Mesenchymal stem cell (in vitro differentiated cells and primary cell): ENCODE measurements around the gene LRRC51.
"Not testable (repeated sequence)": the region's sequence is repeated elsewhere in the genome, so short reads cannot be mapped to it uniquely, and the experiment has no call there.

ENCODE experiments used
- DNase-seq: peaks from one replicate; pipeline ENCODE4 v3.0.0-alpha.2; 2013
- H2AFZ ChIP-seq: one replicate; pipeline ENCODE4 v1.6.1; 2013; ENCODE audit warnings: low read depth, mild to moderate bottlenecking, control low read depth, inconsistent platforms, low read length, moderate library complexity
- H2AK5ac ChIP-seq: 2 replicates; pipeline ENCODE4 v1.6.1; 2013; ENCODE audit warnings: low read length, moderate library complexity, mild to moderate bottlenecking, inconsistent platforms; ENCODE audit not compliant: severe bottlenecking
- H2BK120ac ChIP-seq: one replicate; pipeline ENCODE4 v1.6.1; 2013; ENCODE audit warnings: low read depth, mild to moderate bottlenecking, inconsistent platforms, low read length, moderate library complexity
- H2BK12ac ChIP-seq, 2 experiments: one replicate each; pipeline ENCODE4 v1.6.1; 2013; ENCODE audit warnings: inconsistent platforms in 2 of 2, low read length in 2 of 2, mild to moderate bottlenecking in 2 of 2, moderate library complexity in 2 of 2, control low read depth in 1 of 2
- H2BK15ac ChIP-seq: one replicate; pipeline ENCODE4 v1.6.1; 2013; ENCODE audit warnings: mild to moderate bottlenecking, low read depth, inconsistent platforms; ENCODE audit not compliant: poor library complexity, severe bottlenecking
- H2BK5ac ChIP-seq: 2 replicates; pipeline ENCODE4 v1.6.1; 2013; ENCODE audit warnings: low read depth, mild to moderate bottlenecking, low read length, control low read depth, inconsistent platforms; ENCODE audit not compliant: poor library complexity, severe bottlenecking
- H3K14ac ChIP-seq, 2 experiments: one replicate each; pipeline ENCODE4 v1.6.1; 2013; ENCODE audit warnings: inconsistent platforms in 2 of 2, low read length in 2 of 2, control low read depth in 1 of 2, mild to moderate bottlenecking in 1 of 2, moderate library complexity in 1 of 2
- H3K18ac ChIP-seq, 2 experiments: one replicate each; pipeline ENCODE4 v1.6.1; 2013; ENCODE audit warnings: inconsistent platforms in 2 of 2, low read length in 2 of 2, control low read depth in 1 of 2, low read depth in 1 of 2, mild to moderate bottlenecking in 1 of 2
- H3K23ac ChIP-seq, 2 experiments: one replicate each; pipeline ENCODE4 v1.6.1; 2013; ENCODE audit warnings: inconsistent platforms in 2 of 2, low read length in 2 of 2, mild to moderate bottlenecking in 2 of 2, moderate library complexity in 2 of 2, control low read depth in 1 of 2
- H3K27ac ChIP-seq: 2 replicates; pipeline ENCODE4 v1.5.1; 2013; ENCODE audit warnings: mild to moderate bottlenecking, moderate library complexity, low read length, control low read depth, inconsistent platforms; ENCODE audit not compliant: poor library complexity, severe bottlenecking
- H3K27me3 ChIP-seq, 2 experiments: 2 replicates each; pipeline versions ENCODE4 v1.6.1 to v1.7.0; 2013; ENCODE audit warnings: low read length in 2 of 2, mild to moderate bottlenecking in 2 of 2, moderate library complexity in 2 of 2, control low read depth in 1 of 2, inconsistent platforms in 1 of 2; ENCODE audit not compliant: control insufficient read depth in 1 of 2, insufficient read depth in 1 of 2
- H3K36me3 ChIP-seq, 2 experiments: 2 replicates each; pipeline versions ENCODE4 v1.6.1 to v1.7.0; 2013; ENCODE audit warnings: low read length in 2 of 2, control low read depth in 1 of 2, inconsistent platforms in 1 of 2, low read depth in 1 of 2, mild to moderate bottlenecking in 1 of 2; ENCODE audit not compliant: insufficient read depth in 2 of 2, control insufficient read depth in 1 of 2
- H3K4ac ChIP-seq, 2 experiments: one replicate each; pipeline ENCODE4 v1.6.1; 2013; ENCODE audit warnings: inconsistent platforms in 2 of 2, low read length in 2 of 2, mild to moderate bottlenecking in 2 of 2, moderate library complexity in 2 of 2, control low read depth in 1 of 2, low read depth in 1 of 2
- H3K4me1 ChIP-seq: 2 replicates; pipeline ENCODE4 v1.6.1; 2013; ENCODE audit warnings: low read depth, low read length, control low read depth; ENCODE audit not compliant: control insufficient read depth, insufficient read depth
- H3K4me2 ChIP-seq: 2 replicates; pipeline ENCODE4 v1.6.1; 2013; ENCODE audit warnings: low read length, mild to moderate bottlenecking, inconsistent platforms; ENCODE audit not compliant: poor library complexity, severe bottlenecking
- H3K4me3 ChIP-seq, 2 experiments: 2 replicates each; pipeline versions ENCODE4 v1.5.1 to v1.7.0; 2013; ENCODE audit warnings: low read length in 2 of 2, mild to moderate bottlenecking in 2 of 2, control low read depth in 1 of 2, low read depth in 1 of 2; ENCODE audit not compliant: insufficient read depth in 1 of 2
- H3K79me1 ChIP-seq: replicated peaks from 2 replicates; pipeline ENCODE4 v1.6.1; 2013; ENCODE audit warnings: mild to moderate bottlenecking, control low read depth, low read length, inconsistent platforms; ENCODE audit not compliant: poor library complexity, severe bottlenecking
- H3K9ac ChIP-seq: 2 replicates; pipeline ENCODE4 v1.7.0; 2013; ENCODE audit warnings: mild to moderate bottlenecking, low read length, moderate library complexity
- H3K9me3 ChIP-seq: 2 replicates; pipeline ENCODE4 v1.7.0; 2013; ENCODE audit warnings: mild to moderate bottlenecking, low read length; ENCODE audit not compliant: control insufficient read depth
- H4K8ac ChIP-seq: one replicate; pipeline ENCODE4 v1.6.1; 2013; ENCODE audit warnings: inconsistent platforms, mild to moderate bottlenecking, low read length, moderate library complexity
- H4K91ac ChIP-seq: one replicate; pipeline ENCODE4 v1.6.1; 2013; ENCODE audit warnings: mild to moderate bottlenecking, low read length, inconsistent platforms
- WGBS: methylation state at CpG from one replicate; pipeline ENCODE4 v1.1.7; 2013; ENCODE audit warnings: mixed read lengths; 5-methylcytosine and 5-hydroxymethylcytosine counted together

Gene LRRC51

GRCh38 chr11:72127923-72128322, 47.3 kb downstream of the LRRC51 start:
- no peak overlapping the region for H3K4me3 ChIP-seq
- H2BK15ac ChIP-seq: no peak overlapping the region
- no peaks in the 10 kb centered on the region for H3K4me1 ChIP-seq
- no peak overlapping the region for H4K91ac ChIP-seq
- WGBS: 49% methylated on average over 2 of the region's 2 CpGs
- no peak overlapping the region for H3K23ac ChIP-seq
- H2BK120ac ChIP-seq: no peak overlapping the region
- H3K9me3 ChIP-seq: no peaks in the 10 kb centered on the region
- no peak overlapping the region for H3K14ac ChIP-seq
- H3K27ac ChIP-seq: no peak overlapping the region
- H4K8ac ChIP-seq: no peak overlapping the region
- DNase-seq: no peak
- no peaks in the 10 kb centered on the region for H3K36me3 ChIP-seq
- no peak overlapping the region for H3K9ac ChIP-seq
- H2BK12ac ChIP-seq: no peak overlapping the region
- H2AK5ac ChIP-seq: no peak overlapping the region
- H3K27me3 ChIP-seq: peaks cover 0 to under 1% of the 10 kb centered on the region in 2 experiments
- no peak overlapping the region for H3K4ac ChIP-seq
- H3K79me1 ChIP-seq: no peaks in the 10 kb centered on the region
- H2AFZ ChIP-seq: no peak overlapping the region
- no peak overlapping the region for H3K4me2 ChIP-seq
- H2BK5ac ChIP-seq: no peak overlapping the region
- H3K18ac ChIP-seq: no peak overlapping the region

DNA sequence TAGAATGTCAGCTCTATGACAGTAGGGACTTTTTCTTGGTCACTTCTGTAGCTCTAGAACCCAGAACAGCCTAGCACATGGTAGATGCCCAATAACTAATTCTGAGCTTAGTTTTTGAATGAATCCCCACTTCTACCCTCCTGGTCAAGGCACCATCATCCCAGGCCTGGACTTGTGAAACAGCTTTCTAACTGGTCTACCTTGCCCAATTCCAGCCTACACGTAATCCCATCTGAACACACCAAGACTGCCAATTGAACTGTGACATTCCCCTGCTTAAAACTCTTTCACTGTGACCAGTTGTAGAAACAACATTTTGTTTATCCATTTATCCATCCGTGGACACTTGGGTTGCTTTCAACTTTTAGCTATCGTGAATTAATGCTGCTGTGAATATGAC, 48.7 kb downstream of the LRRC51 start:
- no peak overlapping the region for H2BK12ac ChIP-seq
- no peak overlapping the region for H3K4ac ChIP-seq
- H3K36me3 ChIP-seq: no peaks in the 10 kb centered on the region
- H3K9me3 ChIP-seq: no peaks in the 10 kb centered on the region
- H3K18ac ChIP-seq: no peak overlapping the region
- no peaks in the 10 kb centered on the region for H3K4me1 ChIP-seq
- no peak overlapping the region for H2BK120ac ChIP-seq
- H2AK5ac ChIP-seq: no peak overlapping the region
- H3K4me3 ChIP-seq: no peak overlapping the region
- no peak overlapping the region for H2BK5ac ChIP-seq
- 59% methylated on average over 3 of the region's 3 CpGs for WGBS
- H2BK15ac ChIP-seq: no peak overlapping the region
- H3K79me1 ChIP-seq: no peaks in the 10 kb centered on the region
- H3K9ac ChIP-seq: no peak overlapping the region
- no peak overlapping the region for H4K8ac ChIP-seq
- H3K4me2 ChIP-seq: no peak overlapping the region
- no peak overlapping the region for H3K14ac ChIP-seq
- no peak overlapping the region for H3K23ac ChIP-seq
- H3K27ac ChIP-seq: no peak overlapping the region
- no peak overlapping the region for H4K91ac ChIP-seq
- DNase-seq: no peak
- H2AFZ ChIP-seq: no peak overlapping the region
- peaks cover 0 to 4% of the 10 kb centered on the region in 2 experiments for H3K27me3 ChIP-seq

DNA sequence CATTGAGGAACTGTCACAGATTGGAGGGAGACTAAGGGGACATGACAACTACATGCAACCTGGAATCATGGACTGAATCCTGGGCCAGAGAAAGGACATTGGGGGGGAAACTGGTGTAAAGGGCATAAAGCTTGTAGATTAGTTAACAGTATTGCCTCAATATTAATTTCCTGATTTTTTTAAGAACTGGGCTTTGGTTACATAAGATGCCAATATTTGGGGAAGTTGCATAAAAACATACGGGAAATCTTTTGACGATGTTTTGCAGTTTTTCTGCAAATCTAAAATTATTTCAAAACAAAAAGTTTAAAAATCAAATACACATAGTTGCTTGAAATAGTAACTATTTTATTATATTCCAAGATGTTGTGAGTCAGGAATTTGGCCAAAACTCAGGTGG, 52.0 kb downstream of the LRRC51 start:
- Histone ChIP-seq H3K9me3 (peaks cover 4% of the 10 kb centered on the region), H3K79me1 (no peaks in the 10 kb centered on the region), H2BK120ac (no peak overlapping the region), H2BK5ac (no peak overlapping the region), H3K23ac (no peak overlapping the region), H2AK5ac (no peak overlapping the region), H3K27ac (no peak overlapping the region), H3K4me2 (no peak overlapping the region), H2BK12ac (no peak overlapping the region), H4K91ac (no peak overlapping the region), H3K36me3 (peaks cover 0 to 11% of the 10 kb centered on the region in 2 experiments), H2AFZ (no peak overlapping the region), H3K14ac (no peak overlapping the region), H4K8ac (no peak overlapping the region), H3K9ac (no peak overlapping the region), H3K4ac (no peak overlapping the region), H3K4me3 (no peak overlapping the region), H3K4me1 (peaks cover 5% of the 10 kb centered on the region), H3K18ac (no peak overlapping the region), H2BK15ac (no peak overlapping the region), H3K27me3 (peaks cover 0 to 4% of the 10 kb centered on the region in 2 experiments)
- DNase-seq: no peak
- WGBS: no CpG with 5 or more reads among the region's 2 CpGs

DNA sequence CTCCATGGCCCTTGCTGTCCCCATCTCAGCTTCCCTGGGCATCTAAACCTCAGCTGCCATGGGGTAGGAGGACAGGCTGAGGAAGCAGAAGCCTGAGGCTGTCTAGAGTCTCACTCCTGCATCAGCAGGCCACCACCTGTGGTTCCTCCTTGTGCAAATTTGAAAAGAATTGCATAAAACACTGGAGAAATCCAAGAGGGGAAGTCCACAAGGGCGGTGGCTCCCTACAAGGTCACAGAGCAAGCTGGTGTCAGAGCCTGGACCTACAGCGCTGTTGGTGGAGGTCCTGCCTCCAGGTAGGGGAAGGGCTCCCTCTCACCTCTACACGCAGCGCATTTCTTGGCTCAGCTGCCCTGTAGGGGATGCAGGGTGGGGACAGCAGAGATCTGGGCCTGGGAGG, 54.8 kb downstream of the LRRC51 start, which contains the start of gene FOLR3:
FOLR3 (plus strand) TSS at position 253 of the 400 bp plus-strand sequence. CDS start 228 bp downstream, outside the sequence.
- not testable (repeated sequence) for H2BK120ac ChIP-seq, H3K4me2 ChIP-seq, H3K9me3 ChIP-seq, H3K27me3 ChIP-seq, H2BK5ac ChIP-seq, H3K4me3 ChIP-seq, H2BK15ac ChIP-seq, DNase-seq, H2AFZ ChIP-seq, H4K8ac ChIP-seq, H3K18ac ChIP-seq, H3K23ac ChIP-seq, H3K14ac ChIP-seq, H3K9ac ChIP-seq, H4K91ac ChIP-seq, H3K4me1 ChIP-seq, H2AK5ac ChIP-seq, H2BK12ac ChIP-seq, H3K79me1 ChIP-seq
- peaks cover 0 to 13% of the 10 kb centered on the region in 2 experiments for H3K36me3 ChIP-seq
- peak within 1 kb of the TSS; percentile 9 for H3K27ac ChIP-seq
- WGBS: 91% methylated on average over 4 of the region's 4 CpGs
- H3K4ac ChIP-seq: peak within 1 kb of the TSS in 1 of 2 experiments; percentile 37
